SK-N-SH treated with all-trans-retinoic acid at 6 μM for 48 hours (cell line): ENCODE results near the gene GPR171.

Experiments used
- ATAC-seq: fragments of 200-7000 bp; cut with Tn5 transposase; 3 replicates; pipeline ENCODE4 v1.9.1; 2020; ENCODE audit warnings: mild to moderate bottlenecking, moderate library complexity
- ARNTL ChIP-seq: fragments of 450-650 bp; formaldehyde crosslinking; IDR thresholded peaks from 2 replicates; pipeline ENCODE4 v1.5.0; 2020; ENCODE audit warnings: low read depth, mild to moderate bottlenecking, moderate library complexity, borderline replicate concordance
- BACH2 ChIP-seq: fragments of 250-450 bp; sonication (Bioruptor Pico); IDR thresholded peaks from 2 replicates; pipeline ENCODE4 v1.9.0; 2021; ENCODE audit warnings: mild to moderate bottlenecking, borderline replicate concordance
- CSDC2 ChIP-seq: fragments of 250-450 bp; sonication (Bioruptor Pico); IDR thresholded peaks from 2 replicates; pipeline ENCODE4 v1.5.0; 2020; ENCODE audit warnings: mild to moderate bottlenecking, moderate library complexity
- ESRRG ChIP-seq: fragments of 250-450 bp; sonication (Bioruptor Pico); IDR thresholded peaks from 2 replicates; pipeline ENCODE4 v1.6.1; 2021; ENCODE audit warnings: mild to moderate bottlenecking
- GLIS3 ChIP-seq: fragments of 250-450 bp; sonication (Bioruptor Pico); IDR thresholded peaks from 2 replicates; pipeline ENCODE4 v1.5.0; 2020; ENCODE audit warnings: mild to moderate bottlenecking, moderate library complexity
- ISL1 ChIP-seq: fragments of 250-450 bp; sonication (Bioruptor Pico); IDR thresholded peaks from 2 replicates; pipeline ENCODE4 v2.1.2; 2022; ENCODE audit warnings: mild to moderate bottlenecking, moderate library complexity
- OSR1 ChIP-seq: fragments of 250-450 bp; sonication (Bioruptor Pico); IDR thresholded peaks from 2 replicates; pipeline ENCODE4 v1.8.0; 2022; ENCODE audit warnings: moderate library complexity, mild to moderate bottlenecking, inconsistent platforms
- PPARA ChIP-seq: fragments of 250-450 bp; sonication (Bioruptor Pico); IDR thresholded peaks from 2 replicates; pipeline ENCODE4 v1.5.0; 2020; ENCODE audit warnings: mild to moderate bottlenecking, borderline replicate concordance
- RARB ChIP-seq: fragments of 250-450 bp; sonication (Bioruptor Pico); IDR thresholded peaks from 2 replicates; pipeline ENCODE4 v1.8.0; 2021; ENCODE audit warnings: mild to moderate bottlenecking, moderate library complexity
- SNAI2 ChIP-seq: fragments of 250-450 bp; sonication (Bioruptor Pico); IDR thresholded peaks from 2 replicates; pipeline ENCODE4 v1.5.0; 2020; ENCODE audit warnings: mild to moderate bottlenecking, moderate library complexity
- TCF4 ChIP-seq: fragments of 250-450 bp; sonication (Bioruptor Pico); IDR thresholded peaks from 2 replicates; pipeline ENCODE4 v1.8.0; 2021; ENCODE audit warnings: mild to moderate bottlenecking, moderate library complexity, borderline replicate concordance
- ZC3H10 ChIP-seq: fragments of 250-450 bp; sonication (Bioruptor Pico); IDR thresholded peaks from 2 replicates; pipeline ENCODE4 v1.5.1; 2021; ENCODE audit warnings: mild to moderate bottlenecking, moderate library complexity
- ZFP3 ChIP-seq: fragments of 250-450 bp; sonication (Bioruptor Pico); IDR thresholded peaks from 2 replicates; pipeline ENCODE4 v1.5.0; 2020; ENCODE audit warnings: mild to moderate bottlenecking, moderate library complexity
- ZFP30 ChIP-seq: fragments of 450-650 bp; formaldehyde crosslinking; IDR thresholded peaks from 2 replicates; pipeline ENCODE4 v1.5.0; 2022; ENCODE audit warnings: mild to moderate bottlenecking, moderate library complexity
- ZNF565 ChIP-seq: fragments of 450-650 bp; formaldehyde crosslinking; conservative IDR thresholded peaks from 2 replicates; pipeline ENCODE4 v1.5.0; 2020; ENCODE audit warnings: low read depth, mild to moderate bottlenecking, moderate library complexity
- ZNF70 ChIP-seq: fragments of 450-650 bp; formaldehyde crosslinking; IDR thresholded peaks from 2 replicates; pipeline ENCODE4 v1.5.0; 2020; ENCODE audit warnings: mild to moderate bottlenecking, moderate library complexity
- ZNF8 ChIP-seq: fragments of 450-650 bp; formaldehyde crosslinking; IDR thresholded peaks from 2 replicates; pipeline ENCODE4 v1.5.0; 2020; ENCODE audit warnings: mild to moderate bottlenecking, moderate library complexity
- TF ChIP-seq, protein P1 (sequence below): fragments of 250-450 bp; sonication (Bioruptor Pico); IDR thresholded peaks from 2 replicates; pipeline ENCODE4 v1.5.0; 2020; ENCODE audit warnings: mild to moderate bottlenecking, moderate library complexity
- TF ChIP-seq, protein P2 (sequence below): fragments of 250-450 bp; sonication (Bioruptor Pico); IDR thresholded peaks from 2 replicates; pipeline ENCODE4 v1.5.1; 2021; ENCODE audit warnings: mild to moderate bottlenecking, moderate library complexity
- TF ChIP-seq, protein P3 (sequence below): fragments of 250-450 bp; sonication (Bioruptor Pico); IDR thresholded peaks from 2 replicates; pipeline ENCODE4 v1.5.1; 2020; ENCODE audit warnings: low read depth, mild to moderate bottlenecking, moderate library complexity

The GPR171 gene

DNA sequence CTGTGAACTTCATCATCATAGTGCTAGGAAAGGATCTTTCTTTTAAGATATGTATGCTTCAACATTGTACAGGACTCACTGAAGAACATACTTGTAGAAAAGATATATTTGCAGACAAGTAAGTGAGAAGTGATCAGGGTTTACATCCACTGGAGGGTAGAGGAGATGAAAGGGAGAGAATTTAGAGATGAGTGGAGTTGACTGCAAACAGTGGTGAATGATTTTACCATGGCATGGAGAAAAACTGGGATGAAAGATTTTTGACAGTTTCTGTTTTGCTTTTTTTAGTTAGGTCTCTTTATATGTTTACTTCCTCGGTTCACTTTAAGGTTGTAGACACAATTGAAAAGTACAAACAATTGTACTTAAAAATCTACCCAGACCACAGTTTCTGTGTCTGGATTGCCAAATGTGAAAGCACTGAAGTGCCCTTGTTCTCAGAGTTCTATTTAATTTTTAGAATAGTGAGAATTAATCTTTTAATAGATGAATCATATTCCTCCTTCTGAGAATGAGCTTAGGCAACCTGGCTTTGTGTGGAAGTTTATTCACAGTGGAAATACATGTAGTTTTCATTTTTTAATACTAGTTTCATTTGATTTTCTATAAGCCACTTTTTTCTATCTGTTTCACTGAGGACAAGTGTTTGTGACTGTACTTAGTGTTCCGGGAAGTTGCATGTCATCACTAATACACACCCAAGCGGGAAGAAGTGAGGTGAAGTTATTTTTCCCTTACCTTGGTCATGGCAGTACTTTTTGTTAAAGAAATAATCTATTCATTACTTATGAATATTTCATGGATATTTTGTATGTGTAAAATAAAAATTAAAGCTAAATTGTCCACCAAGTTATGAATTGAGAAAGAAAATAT lies 1.8 kb upstream of the GPR171 start:
- no peak for ATAC-seq
- no peak for TF ChIP-seq ARNTL (CRISPR knock-in tag)
- TF ChIP-seq BACH2 (CRISPR knock-in tag): no peak
- TF ChIP-seq, protein P1, sequence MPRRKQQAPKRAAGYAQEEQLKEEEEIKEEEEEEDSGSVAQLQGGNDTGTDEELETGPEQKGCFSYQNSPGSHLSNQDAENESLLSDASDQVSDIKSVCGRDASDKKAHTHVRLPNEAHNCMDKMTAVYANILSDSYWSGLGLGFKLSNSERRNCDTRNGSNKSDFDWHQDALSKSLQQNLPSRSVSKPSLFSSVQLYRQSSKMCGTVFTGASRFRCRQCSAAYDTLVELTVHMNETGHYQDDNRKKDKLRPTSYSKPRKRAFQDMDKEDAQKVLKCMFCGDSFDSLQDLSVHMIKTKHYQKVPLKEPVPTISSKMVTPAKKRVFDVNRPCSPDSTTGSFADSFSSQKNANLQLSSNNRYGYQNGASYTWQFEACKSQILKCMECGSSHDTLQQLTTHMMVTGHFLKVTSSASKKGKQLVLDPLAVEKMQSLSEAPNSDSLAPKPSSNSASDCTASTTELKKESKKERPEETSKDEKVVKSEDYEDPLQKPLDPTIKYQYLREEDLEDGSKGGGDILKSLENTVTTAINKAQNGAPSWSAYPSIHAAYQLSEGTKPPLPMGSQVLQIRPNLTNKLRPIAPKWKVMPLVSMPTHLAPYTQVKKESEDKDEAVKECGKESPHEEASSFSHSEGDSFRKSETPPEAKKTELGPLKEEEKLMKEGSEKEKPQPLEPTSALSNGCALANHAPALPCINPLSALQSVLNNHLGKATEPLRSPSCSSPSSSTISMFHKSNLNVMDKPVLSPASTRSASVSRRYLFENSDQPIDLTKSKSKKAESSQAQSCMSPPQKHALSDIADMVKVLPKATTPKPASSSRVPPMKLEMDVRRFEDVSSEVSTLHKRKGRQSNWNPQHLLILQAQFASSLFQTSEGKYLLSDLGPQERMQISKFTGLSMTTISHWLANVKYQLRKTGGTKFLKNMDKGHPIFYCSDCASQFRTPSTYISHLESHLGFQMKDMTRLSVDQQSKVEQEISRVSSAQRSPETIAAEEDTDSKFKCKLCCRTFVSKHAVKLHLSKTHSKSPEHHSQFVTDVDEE: no peak
- TF ChIP-seq ZNF565 (CRISPR knock-in tag): no peak
- no peak for TF ChIP-seq CSDC2 (CRISPR knock-in tag)
- no peak for TF ChIP-seq ESRRG (CRISPR knock-in tag)
- no peak for TF ChIP-seq RARB (CRISPR knock-in tag)
- no peak for TF ChIP-seq OSR1
- TF ChIP-seq, protein P2, sequence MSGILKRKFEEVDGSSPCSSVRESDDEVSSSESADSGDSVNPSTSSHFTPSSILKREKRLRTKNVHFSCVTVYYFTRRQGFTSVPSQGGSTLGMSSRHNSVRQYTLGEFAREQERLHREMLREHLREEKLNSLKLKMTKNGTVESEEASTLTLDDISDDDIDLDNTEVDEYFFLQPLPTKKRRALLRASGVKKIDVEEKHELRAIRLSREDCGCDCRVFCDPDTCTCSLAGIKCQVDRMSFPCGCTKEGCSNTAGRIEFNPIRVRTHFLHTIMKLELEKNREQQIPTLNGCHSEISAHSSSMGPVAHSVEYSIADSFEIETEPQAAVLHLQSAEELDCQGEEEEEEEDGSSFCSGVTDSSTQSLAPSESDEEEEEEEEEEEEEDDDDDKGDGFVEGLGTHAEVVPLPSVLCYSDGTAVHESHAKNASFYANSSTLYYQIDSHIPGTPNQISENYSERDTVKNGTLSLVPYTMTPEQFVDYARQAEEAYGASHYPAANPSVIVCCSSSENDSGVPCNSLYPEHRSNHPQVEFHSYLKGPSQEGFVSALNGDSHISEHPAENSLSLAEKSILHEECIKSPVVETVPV: no peak
- TF ChIP-seq, protein P3, sequence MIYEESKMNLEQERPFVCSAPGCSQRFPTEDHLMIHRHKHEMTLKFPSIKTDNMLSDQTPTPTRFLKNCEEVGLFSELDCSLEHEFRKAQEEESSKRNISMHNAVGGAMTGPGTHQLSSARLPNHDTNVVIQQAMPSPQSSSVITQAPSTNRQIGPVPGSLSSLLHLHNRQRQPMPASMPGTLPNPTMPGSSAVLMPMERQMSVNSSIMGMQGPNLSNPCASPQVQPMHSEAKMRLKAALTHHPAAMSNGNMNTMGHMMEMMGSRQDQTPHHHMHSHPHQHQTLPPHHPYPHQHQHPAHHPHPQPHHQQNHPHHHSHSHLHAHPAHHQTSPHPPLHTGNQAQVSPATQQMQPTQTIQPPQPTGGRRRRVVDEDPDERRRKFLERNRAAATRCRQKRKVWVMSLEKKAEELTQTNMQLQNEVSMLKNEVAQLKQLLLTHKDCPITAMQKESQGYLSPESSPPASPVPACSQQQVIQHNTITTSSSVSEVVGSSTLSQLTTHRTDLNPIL: no peak
- TF ChIP-seq ZC3H10 (CRISPR knock-in tag): no peak
- TF ChIP-seq GLIS3 (CRISPR knock-in tag): no peak
- TF ChIP-seq ZNF8: no peak

DNA sequence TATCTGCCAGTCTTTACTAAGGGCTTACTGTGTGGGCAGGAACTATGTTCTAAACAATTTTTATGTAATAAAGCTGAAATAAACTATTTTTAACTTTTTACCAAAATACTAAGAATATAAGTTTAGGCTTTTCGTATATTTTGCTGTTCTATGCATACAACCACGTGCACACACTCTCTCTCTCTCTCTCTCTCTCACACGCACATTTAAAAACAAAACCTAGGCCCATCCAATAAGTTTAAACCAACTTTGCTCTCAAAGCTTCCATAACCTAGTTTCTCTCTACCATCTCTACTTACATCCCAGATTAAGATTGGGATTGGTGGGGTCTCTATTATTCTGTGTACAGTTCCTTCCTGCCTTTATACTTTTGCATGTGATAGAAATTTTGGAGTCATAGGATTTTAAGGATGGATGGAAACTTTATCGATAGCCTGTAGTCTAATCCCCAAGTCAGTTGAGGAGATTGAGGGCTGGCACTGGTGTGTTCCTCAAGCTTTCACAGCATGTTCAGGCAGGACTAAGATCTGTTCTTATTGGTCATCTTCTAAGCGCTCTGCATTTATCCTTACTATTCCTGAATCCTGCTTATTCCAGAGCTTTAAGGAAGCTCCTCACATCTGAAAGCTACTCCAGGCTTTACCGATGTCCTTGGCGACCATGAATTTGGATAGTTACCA lies 1.8 kb downstream of the GPR171 start:
- no peak for TF ChIP-seq ISL1 (CRISPR knock-in tag)
- TF ChIP-seq ZC3H10 (CRISPR knock-in tag): no peak
- no peak for TF ChIP-seq SNAI2 (CRISPR knock-in tag)
- TF ChIP-seq, all 23 proteins: peak for 0
- no peak for ATAC-seq

DNA sequence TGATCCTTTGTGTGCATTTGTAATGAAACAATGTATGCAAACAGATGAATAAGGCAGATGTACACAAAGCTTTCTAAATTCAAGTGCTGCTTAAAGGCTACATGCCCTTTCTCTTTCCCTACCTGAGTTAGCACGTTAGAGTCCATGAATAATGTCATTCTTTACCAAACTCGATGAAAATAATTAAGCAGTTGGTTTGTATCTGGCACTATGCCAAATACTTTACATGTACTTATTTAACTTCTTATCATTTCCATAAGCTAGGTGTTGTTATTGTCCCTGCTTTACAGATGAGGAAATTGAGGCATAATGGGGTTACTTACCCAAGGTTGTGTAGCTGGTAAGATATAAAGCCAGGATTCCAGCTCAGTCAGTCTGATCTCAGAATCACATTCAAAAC lies 2.4 kb downstream of the GPR171 start:
- no peak for ATAC-seq
- no peak for TF ChIP-seq PPARA
- TF ChIP-seq RARB (CRISPR knock-in tag): no peak
- TF ChIP-seq ZC3H10 (CRISPR knock-in tag): no peak
- TF ChIP-seq ZFP3 (CRISPR knock-in tag): no peak
- no peak for TF ChIP-seq BACH2 (CRISPR knock-in tag)
- TF ChIP-seq SNAI2 (CRISPR knock-in tag): no peak
- TF ChIP-seq, protein P1: no peak
- TF ChIP-seq, protein P3: no peak
- TF ChIP-seq ISL1 (CRISPR knock-in tag): no peak
- TF ChIP-seq ZFP30 (CRISPR knock-in tag): no peak
- no peak for TF ChIP-seq ZNF8
- TF ChIP-seq TCF4 (CRISPR knock-in tag): no peak
- no peak for TF ChIP-seq ZNF70 (CRISPR knock-in tag)
- TF ChIP-seq, protein P2: no peak
- no peak for TF ChIP-seq GLIS3 (CRISPR knock-in tag)
- TF ChIP-seq ESRRG (CRISPR knock-in tag): no peak
- no peak for TF ChIP-seq ARNTL (CRISPR knock-in tag)
- TF ChIP-seq CSDC2 (CRISPR knock-in tag): no peak
- TF ChIP-seq, all 23 proteins: peak for 0
